ENCODE measurements around the gene ZNF500.

The ZNF500 gene

GRCh38 chr16:4733211-4733742 is 33.7 kb downstream of the ZNF500 start:
- H3K36me3 ChIP-seq (ENCODE audit: control insufficient read depth, insufficient read depth, low read length): peaks cover 10% of the 10 kb centered on the region
- WGBS, 2 experiments: 22 to 30% methylated on average over 13 to 16 of the region's 17 CpGs
- no peaks in the 10 kb centered on the region for H3K27me3 ChIP-seq (ENCODE audit: control insufficient read depth, insufficient read depth, low read length, poor library complexity, severe bottlenecking)
- H3K4me1 ChIP-seq (ENCODE audit: control insufficient read depth, insufficient read depth, low read length): no peaks in the 10 kb centered on the region
- no peaks in the 10 kb centered on the region for H3K9me3 ChIP-seq (ENCODE audit: control insufficient read depth, low read length)
- no peak overlapping the region for H3K27ac ChIP-seq (ENCODE audit: insufficient read depth, low read depth, low read length, poor library complexity, severe bottlenecking)
- H3K4me3 ChIP-seq (ENCODE audit: insufficient read depth, low read depth, low read length): peak overlapping the region; percentile 90

GRCh38 chr16:4729876-4730275 is 37.1 kb downstream of the ZNF500 start:
- Histone ChIP-seq H3K4me1 (ENCODE audit: control insufficient read depth, insufficient read depth, low read length) (no peaks in the 10 kb centered on the region), H3K4me3 (ENCODE audit: insufficient read depth, low read depth, low read length) (no peak overlapping the region), H3K36me3 (ENCODE audit: control insufficient read depth, insufficient read depth, low read length) (peaks cover 16% of the 10 kb centered on the region), H3K27me3 (ENCODE audit: control insufficient read depth, insufficient read depth, low read length, poor library complexity, severe bottlenecking) (no peaks in the 10 kb centered on the region), H3K9me3 (ENCODE audit: control insufficient read depth, low read length) (no peaks in the 10 kb centered on the region), H3K27ac (ENCODE audit: insufficient read depth, low read depth, low read length, poor library complexity, severe bottlenecking) (no peak overlapping the region)
- 95 to 96% methylated on average over 15 of the region's 15 CpGs for WGBS, 2 experiments

GRCh38 chr16:4728676-4729075 is 38.3 kb downstream of the ZNF500 start:
- 92 to 93% methylated on average over 8 of the region's 8 CpGs for WGBS, 2 experiments
- Histone ChIP-seq H3K36me3 (ENCODE audit: control insufficient read depth, insufficient read depth, low read length) (peaks cover 22% of the 10 kb centered on the region), H3K27me3 (ENCODE audit: control insufficient read depth, insufficient read depth, low read length, poor library complexity, severe bottlenecking) (no peaks in the 10 kb centered on the region), H3K4me3 (ENCODE audit: insufficient read depth, low read depth, low read length) (no peak overlapping the region), H3K4me1 (ENCODE audit: control insufficient read depth, insufficient read depth, low read length) (no peaks in the 10 kb centered on the region), H3K27ac (ENCODE audit: insufficient read depth, low read depth, low read length, poor library complexity, severe bottlenecking) (no peak overlapping the region), H3K9me3 (ENCODE audit: control insufficient read depth, low read length) (no peaks in the 10 kb centered on the region)

GRCh38 chr16:4726616-4727015 is 40.3 kb downstream of the ZNF500 start:
- Histone ChIP-seq H3K36me3 (ENCODE audit: control insufficient read depth, insufficient read depth, low read length) (peaks cover 22% of the 10 kb centered on the region), H3K27me3 (ENCODE audit: control insufficient read depth, insufficient read depth, low read length, poor library complexity, severe bottlenecking) (no peaks in the 10 kb centered on the region), H3K27ac (ENCODE audit: insufficient read depth, low read depth, low read length, poor library complexity, severe bottlenecking) (no peak overlapping the region), H3K4me1 (ENCODE audit: control insufficient read depth, insufficient read depth, low read length) (no peaks in the 10 kb centered on the region), H3K4me3 (ENCODE audit: insufficient read depth, low read depth, low read length) (no peak overlapping the region), H3K9me3 (ENCODE audit: control insufficient read depth, low read length) (no peaks in the 10 kb centered on the region)
- WGBS, 2 experiments: 95% methylated on average over 18 of the region's 18 CpGs

GRCh38 chr16:4724661-4725270 is 42.2 kb downstream of the ZNF500 start:
- H3K27ac ChIP-seq (ENCODE audit: insufficient read depth, low read depth, low read length, poor library complexity, severe bottlenecking): no peak overlapping the region
- H3K9me3 ChIP-seq (ENCODE audit: control insufficient read depth, low read length): no peaks in the 10 kb centered on the region
- no peaks in the 10 kb centered on the region for H3K4me1 ChIP-seq (ENCODE audit: control insufficient read depth, insufficient read depth, low read length)
- 95% methylated on average over 11 of the region's 11 CpGs for whole genome bisulfite sequencing, 2 experiments
- no peaks in the 10 kb centered on the region for H3K27me3 ChIP-seq (ENCODE audit: control insufficient read depth, insufficient read depth, low read length, poor library complexity, severe bottlenecking)
- H3K36me3 ChIP-seq (ENCODE audit: control insufficient read depth, insufficient read depth, low read length): peaks cover 16% of the 10 kb centered on the region
- H3K4me3 ChIP-seq (ENCODE audit: insufficient read depth, low read depth, low read length): no peak overlapping the region

- peaks cover 12% of the 10 kb centered on the region for H3K36me3 ChIP-seq (ENCODE audit: control insufficient read depth, insufficient read depth, low read length)
- no peaks in the 10 kb centered on the region for H3K27me3 ChIP-seq (ENCODE audit: control insufficient read depth, insufficient read depth, low read length, poor library complexity, severe bottlenecking)
- no peak overlapping the region for H3K4me3 ChIP-seq (ENCODE audit: insufficient read depth, low read depth, low read length)
- no peak overlapping the region for H3K27ac ChIP-seq (ENCODE audit: insufficient read depth, low read depth, low read length, poor library complexity, severe bottlenecking)
- WGBS, 2 experiments: 94 to 95% methylated on average over 13 to 14 of the region's 14 CpGs
- H3K4me1 ChIP-seq (ENCODE audit: control insufficient read depth, insufficient read depth, low read length): no peaks in the 10 kb centered on the region
- H3K9me3 ChIP-seq (ENCODE audit: control insufficient read depth, low read length): no peaks in the 10 kb centered on the region
Measured at GRCh38 chr16:4723071-4723767, 43.7 kb downstream of the ZNF500 start.

- H3K27ac ChIP-seq (ENCODE audit: insufficient read depth, low read depth, low read length, poor library complexity, severe bottlenecking): no peak overlapping the region
- H3K4me1 ChIP-seq (ENCODE audit: control insufficient read depth, insufficient read depth, low read length): no peaks in the 10 kb centered on the region
- no peak overlapping the region for H3K4me3 ChIP-seq (ENCODE audit: insufficient read depth, low read depth, low read length)
- H3K36me3 ChIP-seq (ENCODE audit: control insufficient read depth, insufficient read depth, low read length): peaks cover 9% of the 10 kb centered on the region
- no peaks in the 10 kb centered on the region for H3K27me3 ChIP-seq (ENCODE audit: control insufficient read depth, insufficient read depth, low read length, poor library complexity, severe bottlenecking)
- 48 to 57% methylated on average over 5 of the region's 5 CpGs for WGBS, 2 experiments
- H3K9me3 ChIP-seq (ENCODE audit: control insufficient read depth, low read length): no peaks in the 10 kb centered on the region
Measured at GRCh38 chr16:4718466-4718865, 48.5 kb downstream of the ZNF500 start.

- H3K4me3 ChIP-seq (ENCODE audit: insufficient read depth, low read depth, low read length): no peak overlapping the region
- peaks cover 15% of the 10 kb centered on the region for H3K36me3 ChIP-seq (ENCODE audit: control insufficient read depth, insufficient read depth, low read length)
- no peaks in the 10 kb centered on the region for H3K9me3 ChIP-seq (ENCODE audit: control insufficient read depth, low read length)
- H3K27me3 ChIP-seq (ENCODE audit: control insufficient read depth, insufficient read depth, low read length, poor library complexity, severe bottlenecking): no peaks in the 10 kb centered on the region
- H3K4me1 ChIP-seq (ENCODE audit: control insufficient read depth, insufficient read depth, low read length): no peaks in the 10 kb centered on the region
- WGBS, 2 experiments: 86 to 88% methylated on average over 2 of the region's 2 CpGs
- H3K27ac ChIP-seq (ENCODE audit: insufficient read depth, low read depth, low read length, poor library complexity, severe bottlenecking): no peak overlapping the region
Measured at GRCh38 chr16:4714996-4715395, 52.0 kb downstream of the ZNF500 start.

- WGBS, 2 experiments: 69 to 75% methylated on average over 18 of the region's 18 CpGs
- Histone ChIP-seq H3K27ac (ENCODE audit: insufficient read depth, low read depth, low read length, poor library complexity, severe bottlenecking) (no peak overlapping the region), H3K4me1 (ENCODE audit: control insufficient read depth, insufficient read depth, low read length) (no peaks in the 10 kb centered on the region), H3K36me3 (ENCODE audit: control insufficient read depth, insufficient read depth, low read length) (peaks cover 15% of the 10 kb centered on the region), H3K27me3 (ENCODE audit: control insufficient read depth, insufficient read depth, low read length, poor library complexity, severe bottlenecking) (no peaks in the 10 kb centered on the region), H3K4me3 (ENCODE audit: insufficient read depth, low read depth, low read length) (no peak overlapping the region), H3K9me3 (ENCODE audit: control insufficient read depth, low read length) (no peaks in the 10 kb centered on the region)
Measured at GRCh38 chr16:4713663-4714501, 53.1 kb downstream of the ZNF500 start.

GRCh38 chr16:4709481-4709880 is 57.5 kb downstream of the ZNF500 start:
- H3K9me3 ChIP-seq (ENCODE audit: control insufficient read depth, low read length): no peaks in the 10 kb centered on the region
- H3K27ac ChIP-seq (ENCODE audit: insufficient read depth, low read depth, low read length, poor library complexity, severe bottlenecking): no peak overlapping the region
- no peaks in the 10 kb centered on the region for H3K4me1 ChIP-seq (ENCODE audit: control insufficient read depth, insufficient read depth, low read length)
- H3K27me3 ChIP-seq (ENCODE audit: control insufficient read depth, insufficient read depth, low read length, poor library complexity, severe bottlenecking): no peaks in the 10 kb centered on the region
- no peak overlapping the region for H3K4me3 ChIP-seq (ENCODE audit: insufficient read depth, low read depth, low read length)
- peaks cover 19% of the 10 kb centered on the region for H3K36me3 ChIP-seq (ENCODE audit: control insufficient read depth, insufficient read depth, low read length)
- WGBS, 2 experiments: 95 to 99% methylated on average over 2 to 4 of the region's 4 CpGs
